T-helper 17 cell (primary cell): ENCODE results near the gene ZNF189. TPM values are rescaled to one million over a fixed set of nuclear protein-coding genes. Genes with fewer than 3 reads are reported as not detected.

ENCODE experiments used
- ATAC-seq: fragments of 150-1000 bp; cut with Tn5 transposase; 2 replicates; pipeline ENCODE4 v1.10.0; 2021; ENCODE audit warnings: mild to moderate bottlenecking, moderate library complexity
- DNase-seq, 3 donors: peaks; one replicate each; pipeline versions ENCODE4 v3.0.0 to v3.0.0-alpha.2; 2020 to 2021
- H3K9me3 ChIP-seq: one replicate; pipeline ENCODE4 v1.7.0; 2013; ENCODE audit warnings: low read length, mild to moderate bottlenecking; ENCODE audit not compliant: control insufficient read depth, poor library complexity, severe bottlenecking
- H3K27ac Mint-ChIP-seq: one replicate; pipeline ENCODE4 v1.8.0; 2022; ENCODE audit warnings: mild to moderate bottlenecking, moderate library complexity, mixed read lengths
- H3K27me3 Mint-ChIP-seq: one replicate; pipeline ENCODE4 v1.8.0; 2022; ENCODE audit warnings: mixed read lengths
- H3K36me3 Mint-ChIP-seq: one replicate; pipeline ENCODE4 v1.8.0; 2022; ENCODE audit warnings: low read depth, mixed read lengths
- H3K4me1 Mint-ChIP-seq: one replicate; pipeline ENCODE4 v1.8.0; 2022; ENCODE audit warnings: mild to moderate bottlenecking, mixed read lengths
- H3K4me3 Mint-ChIP-seq: one replicate; pipeline ENCODE4 v1.8.0; 2022; ENCODE audit warnings: mild to moderate bottlenecking, moderate library complexity, mixed read lengths
- total RNA-seq, 4 donors: library from RNA in 2 of 4; stranded (reverse) in 2 of 4; gene quantifications; one replicate each; pipeline ENCODE4 v1.2.3 and lab custom pipeline; 2022 to 2026

Gene ZNF189
- total RNA-seq, 2 donors from 2014 or later, result 6.3 to 8.3 TPM

DNA sequence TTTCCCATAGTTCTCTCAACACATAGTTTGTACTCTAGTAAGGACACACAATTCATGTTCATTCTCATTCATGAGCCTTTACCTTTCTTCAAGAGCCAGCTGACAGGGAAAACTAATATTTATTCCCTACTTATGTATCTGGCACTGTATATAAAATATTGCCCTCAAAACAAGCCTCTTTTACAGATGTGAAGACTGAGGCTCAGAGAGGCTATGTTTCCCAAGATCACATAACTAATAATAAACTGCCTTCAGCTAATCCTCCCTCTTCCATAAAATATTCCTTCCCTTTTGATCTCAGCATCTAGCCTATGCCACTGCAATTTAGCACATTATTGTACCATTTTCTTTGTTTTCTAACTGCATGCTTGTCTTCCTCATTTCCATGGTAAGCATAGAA, 18.7 kb downstream of the ZNF189 start:
- ATAC-seq (no peak), DNase-seq (no peak)
- Mint-ChIP-seq H3K27me3 (no peaks in the 10 kb centered on the region), H3K4me1 (no peaks in the 10 kb centered on the region), H3K36me3 (peaks cover 9% of the 10 kb centered on the region), H3K4me3 (no peak overlapping the region), H3K27ac (no peak overlapping the region)
- H3K9me3 ChIP-seq, result peaks cover 13% of the 10 kb centered on the region

DNA sequence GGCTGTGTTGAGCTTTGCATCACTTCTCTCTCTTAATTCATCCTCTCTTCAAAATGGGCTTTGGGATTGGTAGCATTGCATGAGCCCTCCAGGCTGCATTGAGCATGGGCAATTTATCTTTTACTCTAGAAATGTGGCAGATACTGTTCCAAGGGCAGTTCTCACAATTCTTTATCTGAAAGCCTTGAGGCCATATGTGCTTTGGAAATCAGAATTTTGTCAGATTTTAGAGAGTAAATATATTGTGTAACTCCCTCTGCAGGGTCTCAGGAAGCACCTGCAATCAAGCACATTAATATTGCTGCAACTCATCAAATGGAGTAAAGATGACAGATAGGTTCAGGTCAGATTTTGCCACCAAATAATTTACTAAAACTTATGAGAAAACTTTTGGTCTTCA, 19.3 kb downstream of the ZNF189 start:
- no peak overlapping the region for H3K4me3 Mint-ChIP-seq
- no peaks in the 10 kb centered on the region for H3K4me1 Mint-ChIP-seq
- H3K9me3 ChIP-seq, result peaks cover 14% of the 10 kb centered on the region
- no peaks in the 10 kb centered on the region for H3K27me3 Mint-ChIP-seq
- peaks cover 7% of the 10 kb centered on the region for H3K36me3 Mint-ChIP-seq
- no peak for ATAC-seq
- H3K27ac Mint-ChIP-seq, result no peak overlapping the region
- no peak for DNase-seq

DNA sequence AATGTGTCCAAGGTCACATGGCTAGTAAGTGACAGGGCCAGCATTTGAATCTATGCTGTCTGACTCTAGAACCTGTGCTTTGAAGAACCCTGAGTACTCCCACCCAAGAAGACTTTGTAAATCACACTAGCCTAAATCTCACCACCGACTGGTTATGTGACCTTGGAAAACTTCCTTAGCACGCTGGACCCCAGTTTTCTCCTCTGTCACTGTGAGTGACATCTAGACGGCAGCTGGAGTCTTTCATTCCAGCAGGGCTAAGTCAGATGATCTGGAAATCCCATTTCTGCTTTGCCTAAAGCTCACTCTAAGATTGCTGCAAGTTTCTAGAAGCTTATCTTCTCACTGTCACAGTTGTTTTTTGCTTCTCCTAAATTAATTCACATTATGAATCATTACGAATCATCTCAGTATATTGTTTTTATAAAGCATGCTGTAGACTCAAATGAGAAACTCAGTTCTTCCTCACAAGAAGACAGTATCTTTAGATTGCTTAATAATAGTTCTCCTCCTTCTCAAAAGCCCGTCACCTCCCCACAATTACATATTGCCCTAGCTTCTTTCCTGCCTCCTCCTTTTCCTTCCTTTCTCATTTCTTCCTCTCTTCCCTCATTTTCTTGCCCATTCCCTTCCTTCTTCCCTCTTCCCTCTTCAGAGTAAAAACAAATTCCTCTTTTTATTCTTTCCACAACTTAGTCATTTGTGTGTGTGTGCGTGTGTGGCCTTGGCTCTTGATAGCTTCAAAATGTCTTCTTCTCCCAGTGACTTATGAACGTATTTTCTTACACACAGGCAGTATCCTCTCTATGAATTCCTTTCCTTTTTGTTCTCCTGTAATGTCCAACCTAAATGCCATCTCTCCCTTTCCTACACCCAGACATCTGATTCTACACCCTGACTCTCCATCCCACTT, 20.1 kb downstream of the ZNF189 start:
- H3K36me3 Mint-ChIP-seq, result peaks cover 7% of the 10 kb centered on the region
- peaks cover 17% of the 10 kb centered on the region for H3K9me3 ChIP-seq

DNA sequence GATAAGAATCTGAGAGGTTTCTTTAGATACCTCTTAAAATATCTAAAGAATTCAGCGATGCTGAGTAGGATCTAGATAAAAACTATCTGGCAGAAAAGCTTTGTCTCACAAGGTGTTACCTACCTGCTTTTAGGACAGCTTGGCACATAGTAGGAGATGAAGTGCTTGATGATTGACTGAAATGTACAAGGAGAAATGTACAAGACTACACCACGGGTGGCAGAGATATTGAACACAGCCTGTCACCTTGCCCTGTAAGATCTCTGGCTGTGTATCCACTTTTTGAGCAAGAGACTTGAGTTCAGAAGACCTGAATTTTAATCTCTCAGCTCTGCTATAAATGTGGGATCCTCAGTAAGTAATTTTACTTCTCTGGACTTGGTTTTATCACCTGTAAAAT, 21.2 kb downstream of the ZNF189 start:
- H3K9me3 ChIP-seq, result peaks cover 17% of the 10 kb centered on the region
- H3K36me3 Mint-ChIP-seq, result peaks cover 4% of the 10 kb centered on the region
- H3K4me1 Mint-ChIP-seq, result no peaks in the 10 kb centered on the region
- DNase-seq, result no peak
- H3K4me3 Mint-ChIP-seq, result no peak overlapping the region
- H3K27me3 Mint-ChIP-seq, result no peaks in the 10 kb centered on the region
- ATAC-seq, result no peak
- no peak overlapping the region for H3K27ac Mint-ChIP-seq

More for the DNA sequence above, 20.1 kb downstream of the ZNF189 start:
- Mint-ChIP-seq H3K27me3 (no peaks in the 10 kb centered on the region), H3K4me3 (no peak overlapping the region), H3K4me1 (no peaks in the 10 kb centered on the region), H3K27ac (no peak overlapping the region)
- no peak for DNase-seq
- ATAC-seq, result no peak

DNA sequence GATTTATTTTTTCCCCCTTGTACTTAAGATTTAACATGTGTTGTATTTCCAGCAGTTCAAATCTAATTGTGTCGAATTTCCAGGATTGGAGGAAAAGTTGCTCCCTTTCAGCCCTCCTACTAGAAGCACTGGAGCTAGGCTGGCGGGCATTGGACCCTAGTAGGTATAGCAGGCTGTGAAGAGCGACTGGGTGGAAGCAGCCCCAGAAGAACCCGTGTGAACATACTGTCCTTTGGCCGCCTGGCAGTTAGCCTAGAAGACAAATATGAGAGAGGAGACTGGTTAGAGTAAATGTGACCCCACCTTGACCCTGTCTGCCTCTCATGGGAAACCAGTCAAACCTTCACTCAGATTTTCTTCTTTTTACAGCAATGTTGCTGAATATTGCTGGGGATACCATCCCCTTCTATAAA, 23.0 kb downstream of the ZNF189 start:
- H3K27ac Mint-ChIP-seq, result no peak overlapping the region
- DNase-seq (no peak), ATAC-seq (no peak)
- H3K4me1 Mint-ChIP-seq, result no peaks in the 10 kb centered on the region
- no peak overlapping the region for H3K4me3 Mint-ChIP-seq
- peaks cover 4% of the 10 kb centered on the region for H3K36me3 Mint-ChIP-seq
- peaks cover 10% of the 10 kb centered on the region for H3K9me3 ChIP-seq
- no peaks in the 10 kb centered on the region for H3K27me3 Mint-ChIP-seq

DNA sequence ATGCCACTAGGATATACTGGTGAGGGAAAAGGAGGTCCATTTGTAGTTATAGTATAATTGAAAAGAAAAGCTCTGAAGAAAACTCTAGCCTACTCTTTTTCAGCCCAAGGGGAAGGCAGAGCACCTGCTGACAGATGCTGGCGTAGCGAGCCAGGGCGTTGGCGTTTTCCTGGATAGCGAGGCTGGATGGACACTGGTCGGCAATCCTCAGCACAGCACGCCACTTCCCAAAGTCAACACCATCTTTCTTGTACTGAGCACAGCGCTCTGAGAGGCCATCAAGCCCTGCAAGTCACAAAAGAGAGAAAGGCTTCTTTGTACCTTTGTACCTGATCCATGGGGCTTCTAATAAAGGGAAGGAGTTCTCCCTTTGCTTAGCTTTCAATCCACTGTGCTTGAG, 28.7 kb downstream of the ZNF189 start:
- no peak for ATAC-seq
- Mint-ChIP-seq H3K4me1 (no peaks in the 10 kb centered on the region), H3K27me3 (no peaks in the 10 kb centered on the region), H3K36me3 (no peaks in the 10 kb centered on the region), H3K4me3 (no peak overlapping the region), H3K27ac (no peak overlapping the region)
- peaks cover 3% of the 10 kb centered on the region for H3K9me3 ChIP-seq
- no peak for DNase-seq

DNA sequence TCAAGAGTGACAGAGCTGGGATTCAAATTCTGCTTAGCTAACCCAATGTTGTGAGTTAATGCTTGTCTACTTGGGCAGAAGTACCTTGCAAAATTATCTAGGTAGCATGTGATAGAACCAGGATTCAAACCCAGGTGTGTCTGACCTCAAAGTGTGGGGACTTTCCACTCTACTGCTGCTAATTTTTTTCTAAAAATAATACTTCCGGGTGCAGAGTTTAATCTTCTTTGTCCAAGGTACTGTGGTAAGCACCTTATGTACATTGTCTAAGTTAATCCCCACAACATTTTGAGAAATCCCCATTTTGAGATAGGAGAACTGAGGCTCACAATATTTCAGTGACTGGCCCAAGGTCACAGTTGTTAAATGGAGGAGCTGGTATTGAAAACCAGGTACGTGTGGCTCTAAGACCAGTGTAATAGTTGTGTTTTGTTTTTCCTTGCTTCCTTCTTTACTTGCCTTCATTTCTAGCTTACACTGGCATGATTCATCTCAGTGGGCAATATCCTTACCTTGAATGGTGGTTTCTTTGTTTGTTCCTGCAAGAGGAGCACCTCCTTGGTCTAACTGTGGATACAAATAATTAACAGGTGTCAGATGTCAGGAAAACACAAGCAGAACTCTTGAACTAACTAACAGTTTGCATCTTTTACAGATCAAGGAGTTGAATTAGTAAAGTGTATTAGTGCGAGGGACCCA, 29.5 kb downstream of the ZNF189 start:
- peaks cover 2% of the 10 kb centered on the region for H3K9me3 ChIP-seq
- no peak for DNase-seq
- Mint-ChIP-seq H3K4me1 (no peaks in the 10 kb centered on the region), H3K27ac (no peak overlapping the region), H3K36me3 (no peaks in the 10 kb centered on the region), H3K27me3 (no peaks in the 10 kb centered on the region), H3K4me3 (no peak overlapping the region)
- no peak for ATAC-seq

DNA sequence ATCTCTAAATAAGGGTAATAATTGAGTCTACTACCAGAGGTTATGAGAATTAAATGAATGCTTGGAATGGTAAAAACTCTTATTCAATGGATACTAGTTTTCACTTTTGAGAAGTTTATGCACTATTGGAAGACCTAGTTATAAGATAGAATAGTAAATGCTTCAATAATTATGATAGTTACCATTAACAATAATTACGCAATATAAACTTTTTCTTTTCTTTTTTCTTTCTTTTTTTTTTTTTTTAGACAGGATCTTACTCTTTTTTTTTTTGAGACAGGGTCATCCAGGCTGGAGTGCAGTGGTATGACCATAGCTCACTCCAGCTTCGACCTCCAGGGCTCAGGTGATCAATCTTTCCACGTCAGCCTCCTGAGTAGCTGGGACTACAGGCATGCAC, 30.3 kb downstream of the ZNF189 start:
- H3K27me3 Mint-ChIP-seq, result peaks cover 4% of the 10 kb centered on the region

DNA sequence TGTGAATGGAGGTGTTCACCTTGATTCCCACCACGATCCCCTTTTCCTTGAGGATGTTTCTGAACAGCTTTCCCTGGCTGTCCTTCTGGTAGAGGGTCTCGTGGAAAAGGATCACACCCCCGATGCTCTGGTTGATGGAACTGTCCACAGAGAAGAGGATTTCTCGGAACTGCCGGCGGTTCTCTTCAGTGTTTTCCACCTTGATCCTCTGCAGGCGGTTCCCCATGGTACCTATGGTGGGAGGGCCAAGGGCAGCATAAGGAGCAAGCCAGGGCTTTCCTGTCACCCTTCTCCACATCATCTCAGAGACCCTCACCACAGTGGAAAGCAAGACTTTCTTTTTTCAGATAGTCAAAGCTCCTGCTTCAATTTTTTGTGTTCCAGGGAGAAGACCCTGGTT, 31.1 kb downstream of the ZNF189 start:
- Mint-ChIP-seq H3K4me3 (no peak overlapping the region), H3K4me1 (no peaks in the 10 kb centered on the region)
- ATAC-seq, result no peak

More for the DNA sequence above, 30.3 kb downstream of the ZNF189 start:
- ATAC-seq (no peak), DNase-seq (no peak)
- Mint-ChIP-seq H3K4me1 (no peaks in the 10 kb centered on the region), H3K27ac (no peak overlapping the region), H3K4me3 (no peak overlapping the region), H3K36me3 (no peaks in the 10 kb centered on the region)
- H3K9me3 ChIP-seq, result no peaks in the 10 kb centered on the region

DNA sequence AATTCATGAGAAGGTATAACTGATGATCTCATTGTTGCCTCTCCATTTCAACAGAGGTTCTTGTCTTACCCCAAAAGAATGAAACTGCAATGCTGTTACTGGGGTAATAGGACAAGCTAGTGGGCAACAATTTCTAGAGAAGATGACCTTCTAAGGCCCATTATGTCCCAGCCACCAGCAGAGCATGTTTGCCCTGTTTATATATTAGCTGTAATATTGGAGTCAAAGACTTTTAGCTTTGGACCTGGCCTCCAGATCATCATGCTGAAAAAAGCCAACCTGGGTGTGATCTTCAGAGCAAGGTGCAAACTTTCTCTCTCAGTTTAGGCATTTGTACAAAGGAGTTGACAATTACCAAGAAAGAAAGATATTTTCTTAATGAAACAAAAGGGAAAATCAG, 33.5 kb downstream of the ZNF189 start:
- H3K4me1 Mint-ChIP-seq, result no peaks in the 10 kb centered on the region
- DNase-seq (no peak), ATAC-seq (no peak)
- H3K27ac Mint-ChIP-seq, result no peak overlapping the region
- H3K36me3 Mint-ChIP-seq, result no peaks in the 10 kb centered on the region
- H3K9me3 ChIP-seq, result no peaks in the 10 kb centered on the region
- H3K27me3 Mint-ChIP-seq, result peaks cover 28% of the 10 kb centered on the region
- H3K4me3 Mint-ChIP-seq, result no peak overlapping the region

More for the DNA sequence above, 31.1 kb downstream of the ZNF189 start:
- DNase-seq, result no peak
- Mint-ChIP-seq H3K27me3 (peaks cover 10% of the 10 kb centered on the region), H3K36me3 (no peaks in the 10 kb centered on the region), H3K27ac (no peak overlapping the region)
- H3K9me3 ChIP-seq, result no peaks in the 10 kb centered on the region

DNA sequence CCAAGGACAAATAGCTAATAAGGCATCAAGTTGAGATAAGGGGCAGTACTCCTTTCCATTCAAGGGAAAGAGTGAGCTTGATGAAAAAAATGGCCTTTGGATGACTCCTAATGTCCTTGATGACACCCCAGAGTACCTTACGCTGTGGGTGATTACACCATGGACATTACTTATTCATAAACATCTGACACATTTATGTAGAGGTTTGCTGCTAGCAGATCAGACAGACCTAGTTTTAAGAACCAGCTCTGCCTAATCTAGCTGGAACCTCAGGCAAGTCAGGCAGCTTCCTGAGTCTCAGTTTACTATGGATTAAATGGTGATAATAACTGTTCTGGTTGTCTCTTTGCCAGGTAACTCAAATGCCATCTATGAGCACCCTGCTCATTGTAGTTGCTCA, 34.1 kb downstream of the ZNF189 start:
- H3K4me1 Mint-ChIP-seq, result no peaks in the 10 kb centered on the region
- no peak for ATAC-seq
- no peaks in the 10 kb centered on the region for H3K36me3 Mint-ChIP-seq
- H3K4me3 Mint-ChIP-seq, result no peak overlapping the region
- no peaks in the 10 kb centered on the region for H3K9me3 ChIP-seq
- peaks cover 34% of the 10 kb centered on the region for H3K27me3 Mint-ChIP-seq
- no peak for DNase-seq
- no peak overlapping the region for H3K27ac Mint-ChIP-seq

DNA sequence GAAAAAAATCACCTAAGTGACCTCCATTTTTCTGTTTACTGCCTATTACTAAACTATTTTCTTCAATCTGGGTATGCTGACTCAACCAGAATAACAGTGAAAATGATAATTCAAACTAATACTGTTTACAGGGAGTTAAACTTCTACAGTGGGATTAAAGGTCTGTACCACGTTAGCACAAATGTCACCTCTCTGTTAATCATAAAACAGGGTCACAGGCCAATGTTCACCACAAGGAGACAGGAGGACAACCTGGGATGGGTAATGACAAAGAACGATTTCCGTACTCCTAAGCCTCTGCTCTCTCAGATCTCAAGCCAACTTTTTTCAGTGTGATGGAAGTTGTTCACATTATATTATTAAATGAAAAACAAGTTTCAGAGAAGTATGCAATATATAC, 34.6 kb downstream of the ZNF189 start:
- DNase-seq, result no peak
- Mint-ChIP-seq H3K36me3 (no peaks in the 10 kb centered on the region), H3K4me1 (no peaks in the 10 kb centered on the region), H3K4me3 (no peak overlapping the region), H3K27me3 (peaks cover 38% of the 10 kb centered on the region), H3K27ac (no peak overlapping the region)
- ATAC-seq, result no peak
- no peaks in the 10 kb centered on the region for H3K9me3 ChIP-seq

DNA sequence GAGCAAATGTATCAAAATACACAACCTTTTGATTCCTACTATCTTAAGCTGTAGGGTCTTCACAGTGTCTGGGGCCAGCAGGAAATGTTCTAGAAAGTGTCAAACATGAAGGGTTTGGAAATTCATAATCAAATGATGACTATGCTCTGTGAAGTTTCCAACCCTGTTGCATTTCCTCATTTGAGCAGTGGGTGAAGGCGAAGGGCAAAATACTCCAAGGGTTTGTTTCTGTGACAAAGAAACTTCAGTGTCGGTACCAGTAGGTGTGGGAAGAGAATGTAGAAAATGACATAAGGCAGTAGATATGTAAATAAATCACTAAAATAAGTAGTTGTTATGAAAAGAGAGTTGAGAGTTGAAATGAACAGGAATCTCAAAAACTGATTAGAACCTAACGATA, 36.3 kb downstream of the ZNF189 start:
- H3K36me3 Mint-ChIP-seq, result no peaks in the 10 kb centered on the region
- H3K27ac Mint-ChIP-seq, result no peak overlapping the region
- H3K4me1 Mint-ChIP-seq, result no peaks in the 10 kb centered on the region
- DNase-seq, result no peak
- H3K4me3 Mint-ChIP-seq, result no peak overlapping the region
- H3K9me3 ChIP-seq, result no peaks in the 10 kb centered on the region
- H3K27me3 Mint-ChIP-seq, result peaks cover 44% of the 10 kb centered on the region
- ATAC-seq, result no peak
